ENCODE data around the gene PUM2. TPM values are rescaled to one million over a fixed set of nuclear protein-coding genes. Genes with fewer than 3 reads are reported as not detected.

The PUM2 gene
- polyA plus RNA-seq, 1 donor from 2014 or later = 14.6 TPM

DNA sequence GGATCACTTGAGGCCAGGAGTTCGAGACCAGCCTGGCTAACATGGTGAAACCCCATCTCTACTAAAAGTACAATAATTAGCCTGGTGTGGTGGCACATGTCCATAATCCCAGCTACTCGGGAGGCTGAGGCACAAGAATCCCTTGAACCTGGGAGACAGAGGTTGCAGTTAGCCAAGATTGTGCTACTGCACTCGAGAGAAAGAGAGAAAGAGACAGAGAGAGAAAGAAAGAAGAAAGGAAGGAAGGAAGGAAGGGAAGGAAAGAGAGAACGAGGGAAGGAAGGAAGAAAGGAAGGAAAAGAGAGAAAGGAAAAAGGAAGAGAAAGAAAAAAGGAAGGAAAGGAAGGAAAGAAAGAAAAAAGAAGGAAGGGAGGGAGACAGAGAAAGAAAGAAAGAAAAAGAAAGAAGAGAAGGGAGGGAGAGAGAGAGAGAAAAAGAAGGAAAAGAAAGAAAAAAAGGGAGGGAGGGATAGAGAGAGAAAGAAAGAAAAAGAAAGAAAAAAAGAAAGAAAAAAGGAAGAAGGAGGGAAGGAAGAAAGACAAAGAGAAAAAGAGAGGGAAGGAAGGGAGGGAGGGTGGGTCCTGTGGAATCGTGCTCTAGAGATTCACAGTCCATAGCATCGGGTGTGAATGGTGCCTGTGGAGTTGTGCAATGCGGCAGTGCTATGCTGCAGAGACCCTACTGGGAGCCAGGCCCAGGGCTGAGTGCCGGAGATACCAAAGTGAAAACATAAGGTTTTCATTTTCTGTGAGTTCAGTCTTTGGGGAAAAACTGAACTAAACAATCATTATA is 121.1 kb downstream of the PUM2 start:
- Mint-ChIP-seq H3K27ac (peak overlapping the region in 1 of 3 donors; percentile 46), H3K9me3 (no peaks in the 10 kb centered on the region), H3K4me1 (peaks cover 0 to 6% (median 3%) of the 10 kb centered on the region in 3 donors), H3K4me3 (no peak overlapping the region), H3K27me3 (peaks cover 32% of the 10 kb centered on the region), H3K36me3 (peaks cover 2% of the 10 kb centered on the region)

GRCh38 chr2:20227894-20228505 is 122.6 kb downstream of the PUM2 start:
- Mint-ChIP-seq H3K4me3 (peak overlapping the region in 1 of 4 donors; percentile 50), H3K27me3 (peaks cover 32% of the 10 kb centered on the region), H3K9me3 (no peaks in the 10 kb centered on the region), H3K36me3 (peaks cover 2% of the 10 kb centered on the region), H3K4me1 (peaks cover 0 to 3% (median 2%) of the 10 kb centered on the region in 3 donors), H3K27ac (no peak overlapping the region)

DNA sequence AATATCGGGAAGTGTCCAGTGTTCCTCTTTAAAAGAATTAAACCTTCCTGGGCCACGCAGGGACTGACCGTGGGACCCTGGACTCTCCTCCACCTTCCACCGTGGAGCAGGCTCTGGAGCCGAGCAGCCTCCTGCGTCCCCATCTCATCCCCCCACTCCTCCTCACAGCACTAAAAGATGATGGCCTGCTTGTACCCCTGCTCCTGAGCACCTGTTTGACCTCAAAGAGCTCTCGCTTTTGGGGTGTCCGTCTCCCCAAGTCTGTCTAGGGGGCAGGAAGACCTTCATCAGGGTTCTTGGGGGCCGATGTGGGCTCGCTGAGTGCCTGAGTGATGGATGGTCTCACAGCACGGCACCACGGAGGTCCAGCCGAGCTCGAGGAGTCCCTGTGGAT is 124.5 kb downstream of the PUM2 start:
- no peaks in the 10 kb centered on the region for H3K9me3 Mint-ChIP-seq
- peaks cover 2% of the 10 kb centered on the region for H3K36me3 Mint-ChIP-seq
- no peak overlapping the region for H3K27ac Mint-ChIP-seq
- peaks cover 42% of the 10 kb centered on the region for H3K27me3 Mint-ChIP-seq
- peaks cover 0 to 6% (median 3%) of the 10 kb centered on the region in 3 donors for H3K4me1 Mint-ChIP-seq
- peak overlapping the region; percentile 26 to 90 (median 54) for H3K4me3 Mint-ChIP-seq

- Mint-ChIP-seq H3K9me3 (no peaks in the 10 kb centered on the region), H3K4me1 (peaks cover 0 to 6% (median 3%) of the 10 kb centered on the region in 3 donors), H3K27ac (no peak overlapping the region), H3K4me3 (peak overlapping the region; percentile 68 to 87 (median 76)), H3K27me3 (peaks cover 42% of the 10 kb centered on the region), H3K36me3 (peaks cover 2% of the 10 kb centered on the region)
Measured at GRCh38 chr2:20225294-20226151, 125.1 kb downstream of the PUM2 start.

DNA sequence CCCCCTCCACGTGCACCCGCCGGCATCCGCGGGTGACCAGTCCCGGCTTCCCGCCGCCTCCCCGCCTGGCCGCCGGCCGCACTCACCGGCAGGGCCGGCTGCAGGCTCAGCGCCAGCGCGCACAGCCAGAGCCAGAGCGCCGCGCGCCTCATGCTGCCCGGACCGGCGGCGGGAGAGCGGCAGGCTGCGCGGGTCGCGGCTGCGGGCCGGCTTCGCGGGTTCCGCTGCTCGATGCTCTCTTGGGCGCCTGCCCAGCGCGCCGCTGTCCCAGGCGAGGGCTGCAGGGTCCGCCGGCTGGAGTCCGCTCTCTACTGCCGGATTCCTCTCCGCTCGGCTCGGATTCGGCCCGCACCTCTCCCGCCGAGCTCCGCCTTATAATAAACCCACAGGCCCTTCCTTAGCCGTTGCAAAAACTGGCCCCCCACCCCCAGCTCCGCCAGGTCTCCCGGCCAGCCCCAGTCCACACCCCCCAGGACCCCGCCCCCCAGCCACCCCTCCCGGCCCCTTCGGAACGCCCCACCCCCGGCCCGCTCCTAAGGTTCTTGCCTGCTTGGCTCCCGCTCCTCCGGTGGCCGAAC is 125.8 kb downstream of the PUM2 start, which contains the start of gene SDC1:
Gene SDC1 (minus strand): TSS at position 415 of the 578 bp plus-strand sequence. CDS start 263 bp downstream, at position 152.
- Mint-ChIP-seq H3K4me3 (peak within 1 kb of the TSS; percentile 68 to 87 (median 76)), H3K27me3 (peaks cover 39% of the 10 kb centered on the region), H3K27ac (no peak within 1 kb of the TSS), H3K36me3 (peaks cover 2% of the 10 kb centered on the region), H3K4me1 (peaks cover 0 to 6% (median 3%) of the 10 kb centered on the region in 3 donors), H3K9me3 (no peaks in the 10 kb centered on the region)

GRCh38 chr2:20224164-20224715 is 126.4 kb downstream of the PUM2 start:
- H3K9me3 Mint-ChIP-seq = no peaks in the 10 kb centered on the region
- no peaks in the 10 kb centered on the region for H3K36me3 Mint-ChIP-seq
- peak overlapping the region in 1 of 4 donors; percentile 38 for H3K4me3 Mint-ChIP-seq

DNA sequence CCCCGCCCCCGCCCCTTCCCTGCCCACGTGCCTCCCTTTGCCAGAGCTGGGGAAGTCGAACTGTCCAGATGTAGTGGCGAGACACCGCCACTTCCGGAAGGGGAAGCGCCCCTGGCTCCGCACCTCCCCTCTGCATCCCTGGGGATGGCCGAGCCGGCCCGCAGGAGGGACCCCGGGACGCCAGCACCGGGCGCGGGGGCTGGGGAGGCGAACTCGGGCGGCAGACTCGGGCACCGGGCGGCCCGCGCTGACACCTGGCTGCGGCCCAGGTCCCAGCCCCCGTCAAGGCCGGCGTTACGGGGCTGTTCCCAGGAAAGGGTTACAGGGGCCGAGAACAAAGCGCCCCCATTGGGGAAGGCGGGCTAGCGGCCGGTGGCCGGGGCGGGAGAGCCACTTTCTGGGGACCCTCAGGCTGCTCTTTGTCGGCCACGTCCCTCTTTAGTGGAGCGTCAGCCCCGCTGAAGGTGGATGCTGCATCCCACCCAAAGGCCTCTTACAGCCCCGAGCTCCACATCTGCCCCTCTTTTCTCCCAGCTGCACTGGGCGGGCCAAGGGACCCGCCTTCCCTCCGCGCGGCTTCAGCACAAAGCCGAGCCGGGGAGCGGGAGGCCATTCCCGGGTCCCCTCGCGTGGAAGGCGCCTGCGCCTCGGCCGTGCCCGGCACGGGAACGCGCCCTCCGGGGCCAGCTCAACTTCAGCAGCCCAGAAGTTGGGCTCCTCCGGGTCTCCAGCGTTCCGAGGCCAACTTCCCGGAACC is 127.1 kb downstream of the PUM2 start:
- peaks cover 33% of the 10 kb centered on the region for H3K27me3 Mint-ChIP-seq
- H3K4me3 Mint-ChIP-seq = peak overlapping the region; percentile 63 to 65 (median 64)
- H3K36me3 Mint-ChIP-seq = no peaks in the 10 kb centered on the region
- H3K4me1 Mint-ChIP-seq = peaks cover 0 to 6% (median 3%) of the 10 kb centered on the region in 3 donors
- H3K9me3 Mint-ChIP-seq = no peaks in the 10 kb centered on the region
- H3K27ac Mint-ChIP-seq = no peak overlapping the region

More at GRCh38 chr2:20224164-20224715, 126.4 kb downstream of the PUM2 start:
- H3K27ac Mint-ChIP-seq = no peak overlapping the region
- peaks cover 37% of the 10 kb centered on the region for H3K27me3 Mint-ChIP-seq
- H3K4me1 Mint-ChIP-seq = peaks cover 0 to 6% (median 3%) of the 10 kb centered on the region in 3 donors

- Mint-ChIP-seq H3K27me3 (peaks cover 34% of the 10 kb centered on the region), H3K9me3 (no peaks in the 10 kb centered on the region), H3K4me3 (peak overlapping the region; percentile 63 to 65 (median 64))
Measured at GRCh38 chr2:20222769-20223406, 127.8 kb downstream of the PUM2 start.

GRCh38 chr2:20222014-20222768 is 128.5 kb downstream of the PUM2 start:
- H3K27ac Mint-ChIP-seq = no peak overlapping the region
- H3K4me3 Mint-ChIP-seq = peak overlapping the region in 2 of 4 donors; percentile 2 to 65
- H3K9me3 Mint-ChIP-seq = no peaks in the 10 kb centered on the region
- H3K4me1 Mint-ChIP-seq = peaks cover 0 to 6% (median 3%) of the 10 kb centered on the region in 3 donors
- peaks cover 30% of the 10 kb centered on the region for H3K27me3 Mint-ChIP-seq
- no peaks in the 10 kb centered on the region for H3K36me3 Mint-ChIP-seq

More at GRCh38 chr2:20222769-20223406, 127.8 kb downstream of the PUM2 start:
- Mint-ChIP-seq H3K4me1 (peaks cover 0 to 6% (median 3%) of the 10 kb centered on the region in 3 donors), H3K27ac (no peak overlapping the region), H3K36me3 (no peaks in the 10 kb centered on the region)

GRCh38 chr2:20221555-20221973 is 129.1 kb downstream of the PUM2 start:
- H3K4me1 Mint-ChIP-seq = peaks cover 0 to 6% (median 3%) of the 10 kb centered on the region in 3 donors
- no peaks in the 10 kb centered on the region for H3K9me3 Mint-ChIP-seq
- H3K27me3 Mint-ChIP-seq = peaks cover 30% of the 10 kb centered on the region
- no peak overlapping the region for H3K27ac Mint-ChIP-seq
- H3K36me3 Mint-ChIP-seq = no peaks in the 10 kb centered on the region
- H3K4me3 Mint-ChIP-seq = peak overlapping the region in 2 of 4 donors; percentile 2 to 65

DNA sequence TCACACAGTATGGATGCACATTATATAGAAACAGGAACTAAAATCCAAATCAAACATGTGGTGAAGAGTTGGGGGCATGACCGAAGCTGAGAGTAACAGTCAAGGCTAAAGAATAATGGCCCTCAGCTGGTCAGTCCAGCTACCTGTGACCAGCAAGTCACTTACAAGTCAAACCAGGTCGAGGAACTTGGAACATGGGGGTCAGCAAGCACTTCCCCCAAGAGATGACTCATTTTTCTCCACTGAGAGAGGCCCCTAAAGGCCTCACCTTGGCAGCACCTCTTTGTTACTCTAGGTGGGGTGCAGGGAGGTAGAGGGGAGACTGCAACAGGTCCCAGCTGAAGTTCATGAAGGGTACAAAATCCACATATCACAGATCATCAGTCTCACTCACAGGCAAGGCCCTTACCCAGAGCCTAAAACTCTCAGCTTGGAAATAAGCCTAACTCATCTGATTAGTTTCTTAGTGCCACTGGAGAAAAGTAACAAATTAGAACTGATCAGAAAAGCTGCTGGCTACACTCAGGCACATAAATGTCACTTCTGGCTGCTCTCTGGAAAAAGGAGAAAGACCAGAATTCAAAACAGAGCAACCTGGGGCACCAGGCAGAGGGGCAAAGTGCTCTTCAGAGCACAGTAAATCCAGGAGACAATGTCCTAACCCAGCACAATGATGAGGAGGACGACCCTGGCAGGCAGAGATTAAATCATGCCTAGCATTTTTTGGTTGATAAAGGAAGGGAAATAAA is 129.7 kb downstream of the PUM2 start:
- Mint-ChIP-seq H3K36me3 (no peaks in the 10 kb centered on the region), H3K4me3 (peak overlapping the region in 1 of 4 donors; percentile 57), H3K9me3 (no peaks in the 10 kb centered on the region), H3K4me1 (peaks cover 0 to 6% (median 3%) of the 10 kb centered on the region in 3 donors), H3K27ac (no peak overlapping the region), H3K27me3 (peaks cover 28% of the 10 kb centered on the region)

- Mint-ChIP-seq H3K36me3 (no peaks in the 10 kb centered on the region), H3K4me3 (peak overlapping the region in 1 of 4 donors; percentile 57), H3K27me3 (peaks cover 21% of the 10 kb centered on the region), H3K27ac (no peak overlapping the region), H3K4me1 (peaks cover 0 to 4% (median 0%) of the 10 kb centered on the region in 3 donors), H3K9me3 (no peaks in the 10 kb centered on the region)
Measured at GRCh38 chr2:20219763-20220380, 130.8 kb downstream of the PUM2 start.
